ENCODE data around the gene BPTF. TPM values are rescaled to one million over a fixed set of nuclear protein-coding genes. Genes with fewer than 3 reads are reported as not detected.

BPTF gene
- total and polyA plus RNA-seq, 2 of the 13 experiments (the other 11 are each of a cell fraction or from before 2014, with no cell fraction given), result 43.5 to 66.1 TPM

DNA sequence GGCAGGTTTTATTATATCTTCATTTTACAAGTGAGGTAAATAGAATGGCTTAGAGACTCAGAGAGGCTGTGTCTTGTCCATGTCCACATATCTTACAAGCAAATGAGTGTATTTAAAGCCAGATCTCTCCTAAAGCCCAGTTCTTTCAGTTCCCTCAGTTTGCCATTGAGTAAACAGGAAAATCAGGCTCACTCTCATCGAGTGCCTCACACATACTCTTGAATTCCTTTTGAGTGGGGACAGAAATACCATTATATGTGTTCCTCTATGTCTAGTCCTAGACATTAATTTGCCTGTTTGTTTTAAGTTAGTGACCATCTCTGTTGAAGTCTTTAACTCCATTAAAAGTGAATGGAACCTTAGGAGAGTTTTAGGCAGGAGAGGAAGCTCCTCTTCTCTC lies 40.1 kb downstream of the BPTF start:
- Histone ChIP-seq H3K27ac (ENCODE audit: extremely low read length, insufficient read depth, low read length) (no peak overlapping the region), H2AFZ (ENCODE audit: low read length) (no peak overlapping the region), H3K79me2 (ENCODE audit: insufficient read depth, low read length) (peaks cover 64% of the 10 kb centered on the region), H3K9ac (ENCODE audit: insufficient read depth, low read depth, low read length) (no peak overlapping the region), H4K20me1 (ENCODE audit: insufficient read depth, low read length) (peaks cover 29% of the 10 kb centered on the region), H3K4me2 (ENCODE audit: low read depth, low read length) (no peak overlapping the region), H3K4me3 (replicated peaks in 1 of 3; ENCODE audit: insufficient read depth in 1 of 3, low read depth in 2 of 3, low read length in 3 of 3) (no peak overlapping the region), H3K9me3 (ENCODE audit: low read length) (no peaks in the 10 kb centered on the region), H3K36me3 (replicated peaks in 1 of 2; ENCODE audit: control insufficient read depth in 1 of 2, insufficient read depth in 2 of 2, low read length in 2 of 2) (peaks cover 3 to 43% of the 10 kb centered on the region in 2 experiments), H3K4me1 (ENCODE audit: insufficient read depth, low read length) (no peaks in the 10 kb centered on the region), H3K27me3 (ENCODE audit: control insufficient read depth in 1 of 2, insufficient read depth in 2 of 2, low read length in 2 of 2) (no peaks in the 10 kb centered on the region)
- ChIA-PET CTCF (ENCODE audit: low intra/inter-chr PET ratio, low total read pairs) (no interaction called here), POLR2A (no interaction called here)
- TF ChIP-seq ZNF253 (CRISPR knock-in tag; IDR thresholded peaks at IDR 0.05; ENCODE audit: borderline replicate concordance), result no peak
- no peak for TF ChIP-seq ZNF383 (CRISPR knock-in tag; IDR thresholded peaks at IDR 0.05; ENCODE audit: borderline replicate concordance)
- no peak for TF ChIP-seq PRPF4 (IDR thresholded peaks at IDR 0.05; ENCODE audit: low read depth, low read length, poor library complexity, severe bottlenecking)
- TF ChIP-seq ZNF468 (CRISPR knock-in tag; IDR thresholded peaks at IDR 0.05), result no peak
- no peak for TF ChIP-seq ZBTB8A (CRISPR knock-in tag; IDR thresholded peaks at IDR 0.05; ENCODE audit: borderline replicate concordance, low read depth)
- no peak for TF ChIP-seq AGO2 (optimal IDR thresholded peaks at IDR 0.05; ENCODE audit: low read depth, low read length)
- no peak for TF ChIP-seq ZKSCAN5 (CRISPR knock-in tag; IDR thresholded peaks at IDR 0.05)
- no peak for TF ChIP-seq RFX1 (IDR thresholded peaks at IDR 0.05)
- no peak for TF ChIP-seq RXRB (CRISPR knock-in tag; IDR thresholded peaks at IDR 0.05; ENCODE audit: borderline replicate concordance)
- TF ChIP-seq FOXK2 (IDR thresholded peaks at IDR 0.05), result no peak
- no peak for TF ChIP-seq TCF7 (IDR thresholded peaks at IDR 0.05; ENCODE audit: low read depth)
- in situ Hi-C loops (cut with HindIII; ENCODE audit: extremely low pct_ligation_motif_present, low pct_unique_long_range_greater_than_20kb) (no loop called here), intact Hi-C loops (cut with micrococcal nuclease; ENCODE audit: unreplicated experiment) (no loop called here)
- DNase-seq (ENCODE audit: low spot score) (no peak), ATAC-seq (no peak), FAIRE-seq (no peak)
- 100% methylated on average over 1 of the region's 1 CpG for WGBS (ENCODE audit: low lambda C conversion rate)
- no TSS peak for BruUV-seq (replicated peaks)

DNA sequence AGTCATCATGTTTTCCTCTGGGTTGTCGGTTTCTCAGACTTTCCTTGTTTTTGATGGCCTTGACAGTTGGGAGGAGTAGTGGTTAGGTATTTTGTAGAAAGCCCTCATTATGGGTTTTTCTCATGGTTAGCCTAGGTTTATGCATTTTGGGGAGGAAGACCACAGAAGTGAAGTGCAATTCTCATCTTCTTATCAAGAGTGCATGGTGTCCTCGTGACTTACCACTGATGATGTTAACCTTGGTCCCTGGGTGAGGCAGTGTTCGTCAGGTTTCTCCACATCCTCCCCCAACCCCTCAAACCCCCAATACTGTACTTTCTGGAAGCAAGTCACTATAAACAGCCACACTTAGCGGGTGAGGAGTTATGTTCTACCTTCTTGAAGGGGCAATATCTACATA lies 42.3 kb downstream of the BPTF start:
- no peak overlapping the region for H3K27ac ChIP-seq (ENCODE audit: extremely low read length, insufficient read depth, low read length)
- WGBS (ENCODE audit: low lambda C conversion rate), result 99% methylated on average over 4 of the region's 4 CpGs
- H3K9me3 ChIP-seq (ENCODE audit: low read length), result no peaks in the 10 kb centered on the region
- DNase-seq (ENCODE audit: low spot score), result no peak
- H3K4me2 ChIP-seq (ENCODE audit: low read depth, low read length), result no peak overlapping the region
- in situ Hi-C loops (cut with HindIII; ENCODE audit: extremely low pct_ligation_motif_present, low pct_unique_long_range_greater_than_20kb) (no loop called here), intact Hi-C loops (cut with micrococcal nuclease; ENCODE audit: unreplicated experiment) (no loop called here)
- H2AFZ ChIP-seq (ENCODE audit: low read length), result no peak overlapping the region
- peaks cover 43% of the 10 kb centered on the region for H3K79me2 ChIP-seq (ENCODE audit: insufficient read depth, low read length)
- POLR2A ChIA-PET, result no interaction called here
- CTCF ChIA-PET (ENCODE audit: low intra/inter-chr PET ratio, low total read pairs), result no interaction called here
- peaks cover 5 to 33% of the 10 kb centered on the region in 2 experiments; a peak in 4 of 5 replicates for H3K36me3 ChIP-seq (replicated peaks in 1 of 2; ENCODE audit: control insufficient read depth in 1 of 2, insufficient read depth in 2 of 2, low read length in 2 of 2)
- H3K4me3 ChIP-seq (replicated peaks in 1 of 3; ENCODE audit: insufficient read depth in 1 of 3, low read depth in 2 of 3, low read length in 3 of 3), result no peak overlapping the region
- ATAC-seq, result no peak
- H3K27me3 ChIP-seq (ENCODE audit: control insufficient read depth in 1 of 2, insufficient read depth in 2 of 2, low read length in 2 of 2), result no peaks in the 10 kb centered on the region
- FAIRE-seq, result no peak
- BruUV-seq (replicated peaks), result no TSS peak
- no peaks in the 10 kb centered on the region for H3K4me1 ChIP-seq (ENCODE audit: insufficient read depth, low read length)
- H3K9ac ChIP-seq (ENCODE audit: insufficient read depth, low read depth, low read length), result no peak overlapping the region
- H4K20me1 ChIP-seq (ENCODE audit: insufficient read depth, low read length), result peaks cover 17% of the 10 kb centered on the region
- TF ChIP-seq ZNF335 (CRISPR knock-in tag; IDR thresholded peaks at IDR 0.05) (no peak), RXRB (CRISPR knock-in tag; IDR thresholded peaks at IDR 0.05; ENCODE audit: borderline replicate concordance) (no peak), RORA (CRISPR knock-in tag; IDR thresholded peaks at IDR 0.05) (no peak), BCL6 (CRISPR knock-in tag; IDR thresholded peaks at IDR 0.05) (no peak), ZNF460 (CRISPR knock-in tag; IDR thresholded peaks at IDR 0.05; ENCODE audit: borderline replicate concordance) (no peak), NR2F1 (CRISPR knock-in tag; IDR thresholded peaks at IDR 0.05) (no peak), KLF12 (CRISPR knock-in tag; IDR thresholded peaks at IDR 0.05; ENCODE audit: borderline replicate concordance) (no peak), SNRNP70 (IDR thresholded peaks at IDR 0.05; ENCODE audit: low read depth, low read length) (no peak), ZNF652 (CRISPR knock-in tag; IDR thresholded peaks at IDR 0.05; ENCODE audit: borderline replicate concordance, low read depth) (no peak), ZNF556 (CRISPR knock-in tag; IDR thresholded peaks at IDR 0.05; ENCODE audit: borderline replicate concordance) (no peak)
- TF ChIP-seq, protein P1, sequence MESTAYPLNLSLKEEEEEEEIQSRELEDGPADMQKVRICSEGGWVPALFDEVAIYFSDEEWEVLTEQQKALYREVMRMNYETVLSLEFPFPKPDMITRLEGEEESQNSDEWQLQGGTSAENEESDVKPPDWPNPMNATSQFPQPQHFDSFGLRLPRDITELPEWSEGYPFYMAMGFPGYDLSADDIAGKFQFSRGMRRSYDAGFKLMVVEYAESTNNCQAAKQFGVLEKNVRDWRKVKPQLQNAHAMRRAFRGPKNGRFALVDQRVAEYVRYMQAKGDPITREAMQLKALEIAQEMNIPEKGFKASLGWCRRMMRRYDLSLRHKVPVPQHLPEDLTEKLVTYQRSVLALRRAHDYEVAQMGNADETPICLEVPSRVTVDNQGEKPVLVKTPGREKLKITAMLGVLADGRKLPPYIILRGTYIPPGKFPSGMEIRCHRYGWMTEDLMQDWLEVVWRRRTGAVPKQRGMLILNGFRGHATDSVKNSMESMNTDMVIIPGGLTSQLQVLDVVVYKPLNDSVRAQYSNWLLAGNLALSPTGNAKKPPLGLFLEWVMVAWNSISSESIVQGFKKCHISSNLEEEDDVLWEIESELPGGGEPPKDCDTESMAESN (CRISPR knock-in tag; conservative IDR thresholded peaks at IDR 0.05), result no peak

Data from HepG2 (cell line).